Ishikawa (cell line): ENCODE measurements around the gene LRRC4.

Source experiments
- CEBPB ChIP-seq: IDR thresholded peaks from 2 replicates; pipeline ENCODE4 v1.6.1; 2012
- CREB1 ChIP-seq: IDR thresholded peaks from 2 replicates; pipeline ENCODE4 v1.6.1; 2012; ENCODE audit warnings: low read depth
- EGR1 ChIP-seq: IDR thresholded peaks from 2 replicates; pipeline ENCODE4 v1.6.1; 2012
- EP300 ChIP-seq: IDR thresholded peaks from 2 replicates; pipeline ENCODE4 v1.6.1; 2012; ENCODE audit warnings: borderline replicate concordance
- FOXM1 ChIP-seq: IDR thresholded peaks from 2 replicates; pipeline ENCODE4 v1.6.1; 2012; ENCODE audit warnings: low read depth, borderline replicate concordance
- MAX ChIP-seq: IDR thresholded peaks from 2 replicates; pipeline ENCODE4 v1.6.1; 2012
- NFIC ChIP-seq: IDR thresholded peaks from 2 replicates; pipeline ENCODE4 v1.6.1; 2012
- RAD21 ChIP-seq: IDR thresholded peaks from 2 replicates; pipeline ENCODE4 v1.6.1; 2012; ENCODE audit warnings: low read depth
- REST ChIP-seq: IDR thresholded peaks from 2 replicates; pipeline ENCODE4 v1.6.1; 2012; ENCODE audit warnings: low read depth, mild to moderate bottlenecking
- TAF1 ChIP-seq: IDR thresholded peaks from 2 replicates; pipeline ENCODE4 v1.6.1; 2012; ENCODE audit warnings: low read depth, mild to moderate bottlenecking
- TCF12 ChIP-seq: IDR thresholded peaks from 2 replicates; pipeline ENCODE4 v1.6.1; 2012; ENCODE audit warnings: low read depth
- TEAD4 ChIP-seq: IDR thresholded peaks from 2 replicates; pipeline ENCODE4 v1.6.1; 2012
- USF1 ChIP-seq: IDR thresholded peaks from 2 replicates; pipeline ENCODE4 v1.6.1; 2012
- YY1 ChIP-seq: IDR thresholded peaks from 2 replicates; pipeline ENCODE4 v1.6.1; 2012; ENCODE audit warnings: low read depth
- ZBTB7A ChIP-seq: IDR thresholded peaks from 2 replicates; pipeline ENCODE4 v1.6.1; 2012; ENCODE audit warnings: low read depth

The LRRC4 gene

GRCh38 chr7:128022631-128023532, 8.4 kb downstream of the LRRC4 start:
- TF ChIP-seq TCF12 (no peak), FOXM1 (no peak), TAF1 (no peak), NFIC (no peak), EP300 (no peak)

GRCh38 chr7:128021366-128021765, 9.9 kb downstream of the LRRC4 start:
- TF ChIP-seq CEBPB (no peak), TAF1 (no peak), MAX (no peak), CREB1 (no peak)

GRCh38 chr7:128020159-128020558, 11.1 kb downstream of the LRRC4 start:
- TF ChIP-seq EP300 (no peak), TAF1 (no peak), YY1 (no peak), REST (no peak), CREB1 (no peak), ZBTB7A (no peak), TCF12 (no peak), TEAD4 (no peak), RAD21 (no peak), NFIC (no peak), USF1 (no peak), FOXM1 (no peak), EGR1 (no peak), MAX (no peak), CEBPB (no peak)

GRCh38 chr7:128019288-128019687, 11.9 kb downstream of the LRRC4 start:
- TF ChIP-seq EGR1 = no peak
- TF ChIP-seq RAD21 = no peak
- no peak for TF ChIP-seq ZBTB7A
- no peak for TF ChIP-seq MAX

GRCh38 chr7:128017862-128018845, 13.1 kb downstream of the LRRC4 start:
- TF ChIP-seq EP300 = no peak
- TF ChIP-seq YY1 = no peak
- TF ChIP-seq MAX = no peak
- TF ChIP-seq CEBPB = no peak
- TF ChIP-seq EGR1 = no peak
- TF ChIP-seq ZBTB7A = no peak
- no peak for TF ChIP-seq NFIC
- TF ChIP-seq FOXM1 = no peak

GRCh38 chr7:128017460-128017859, 13.8 kb downstream of the LRRC4 start:
- TF ChIP-seq NFIC (no peak), EP300 (no peak), YY1 (no peak), CEBPB (no peak), TAF1 (no peak), MAX (no peak), TCF12 (no peak), REST (no peak), ZBTB7A (no peak), TEAD4 (no peak), EGR1 (no peak), RAD21 (no peak), FOXM1 (no peak), USF1 (no peak), CREB1 (no peak)
